Measurements from ENCODE around the gene IGFBP5. TPM values are rescaled to one million over a fixed set of nuclear protein-coding genes. Genes with fewer than 3 reads are reported as not detected.

The IGFBP5 gene
- total RNA-seq, 1 donor from 2014 or later: 497 TPM

- DNase-seq (ENCODE audit: low spot score): peak; percentile 86
These were observed 20.1 kb upstream of the IGFBP5 start for GRCh38 chr2:216715402-216715974.

GRCh38 chr2:216714376-216714775, 19.0 kb upstream of the IGFBP5 start:
- DNase-seq (ENCODE audit: low spot score): peak; percentile 43

DNA sequence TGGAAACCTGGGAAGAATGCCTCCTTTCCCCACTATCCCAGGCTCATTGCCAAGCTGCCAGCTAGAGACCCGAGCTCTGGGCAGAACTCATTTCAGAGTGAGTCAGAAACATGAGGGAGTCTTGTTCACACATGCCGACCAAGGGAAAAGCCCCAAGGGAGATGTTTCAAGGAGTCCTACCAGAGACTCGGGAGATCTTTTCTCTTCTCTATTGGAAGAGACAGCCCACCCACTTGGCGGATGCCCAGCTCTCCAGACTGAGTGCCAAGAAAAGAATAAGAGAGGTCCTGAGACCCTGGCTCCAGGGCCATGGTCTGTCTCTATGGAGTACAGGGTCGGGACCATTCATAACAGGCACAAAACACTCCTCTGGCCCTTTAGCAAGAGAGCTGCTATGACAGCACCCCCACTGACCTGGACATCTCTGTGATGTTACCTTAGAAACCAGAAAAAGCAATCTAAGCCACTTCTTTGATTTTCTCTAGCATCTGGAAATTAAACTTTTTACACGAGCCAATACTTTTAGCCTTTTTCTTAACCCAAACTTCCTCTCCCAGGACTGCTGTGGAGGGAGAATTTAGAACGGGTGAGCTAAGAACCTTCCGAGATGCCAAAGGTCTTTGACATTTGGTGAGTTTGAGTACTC, 18.5 kb upstream of the IGFBP5 start:
- peak; percentile 85 for DNase-seq (ENCODE audit: low spot score)

DNA sequence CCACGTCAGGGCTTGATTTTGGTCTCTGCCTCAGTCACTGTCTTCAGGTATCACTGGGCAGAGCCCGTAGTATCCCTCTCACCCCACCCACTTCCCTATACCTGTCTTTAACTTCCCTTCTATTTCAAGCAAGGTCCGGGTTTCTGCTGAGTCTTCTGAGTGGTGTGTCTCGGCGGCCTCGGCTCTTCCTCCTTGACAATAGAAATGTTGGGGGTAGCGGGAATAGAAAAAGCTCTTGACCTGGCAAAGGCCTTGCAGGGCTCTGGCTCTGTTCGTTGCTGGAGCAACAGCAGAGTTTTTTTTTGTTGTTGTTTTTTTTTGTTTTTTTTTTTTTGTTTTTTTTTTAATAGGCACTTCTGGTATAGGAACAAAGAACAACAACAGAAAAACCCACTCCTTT, 16.0 kb upstream of the IGFBP5 start:
- DNase-seq (ENCODE audit: low spot score): no peak

DNA sequence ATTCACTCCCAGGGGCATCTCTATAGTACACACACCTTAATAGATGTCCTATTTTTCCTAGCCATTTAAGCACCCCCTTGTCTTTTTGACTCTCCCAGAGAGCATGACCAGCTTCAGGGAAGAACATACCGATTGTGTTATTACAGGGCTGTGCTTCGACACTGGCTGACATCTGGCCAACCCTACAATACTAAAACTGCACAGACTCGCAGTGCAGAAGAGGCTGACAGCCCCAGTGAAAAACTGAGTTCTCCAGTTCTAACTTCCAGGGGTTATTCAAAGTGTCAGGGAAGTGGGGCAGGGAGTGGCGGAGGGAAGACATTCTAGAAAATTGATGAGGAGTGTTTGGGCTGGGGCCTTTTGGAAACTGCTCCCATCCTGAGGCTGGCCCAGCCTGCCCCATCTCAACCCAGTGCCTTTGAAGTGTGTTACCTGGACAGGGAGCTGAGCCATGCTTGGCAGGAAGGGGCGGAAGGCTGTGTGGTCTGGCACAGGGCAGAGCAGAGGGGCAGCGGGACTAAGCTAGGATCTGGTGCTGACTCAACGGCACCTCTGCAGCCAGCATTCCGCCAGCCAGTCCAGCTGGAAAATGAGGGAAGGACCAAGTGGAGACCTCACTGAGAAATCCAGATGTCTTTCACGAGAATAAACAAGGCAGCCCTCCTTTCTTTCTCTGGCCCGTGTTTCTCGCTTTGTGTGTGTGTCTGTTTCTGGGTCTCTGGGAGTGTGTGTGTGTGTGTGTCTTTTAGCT, 15.4 kb upstream of the IGFBP5 start:
- no peak for DNase-seq (ENCODE audit: low spot score)

DNA sequence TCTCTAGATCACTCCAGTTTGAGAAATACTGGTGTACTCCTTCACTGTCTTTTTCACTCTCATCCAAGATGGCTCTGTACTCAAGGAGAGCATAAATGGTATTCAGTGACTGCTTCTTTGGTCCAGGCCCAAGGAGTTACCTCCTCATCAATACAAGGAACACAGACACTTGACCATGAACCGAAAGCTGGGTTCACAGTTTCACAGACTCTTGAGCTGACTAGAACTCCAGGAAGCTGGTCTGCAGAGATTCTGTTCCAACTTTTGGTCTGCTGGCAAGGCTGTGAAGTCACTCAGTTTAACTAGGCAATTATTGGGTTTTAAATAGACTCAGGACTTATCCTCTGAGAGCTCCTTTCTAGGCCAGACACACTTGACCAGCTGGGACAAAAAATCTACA, 7.4 kb upstream of the IGFBP5 start:
- no peak for DNase-seq (ENCODE audit: low spot score)

DNA sequence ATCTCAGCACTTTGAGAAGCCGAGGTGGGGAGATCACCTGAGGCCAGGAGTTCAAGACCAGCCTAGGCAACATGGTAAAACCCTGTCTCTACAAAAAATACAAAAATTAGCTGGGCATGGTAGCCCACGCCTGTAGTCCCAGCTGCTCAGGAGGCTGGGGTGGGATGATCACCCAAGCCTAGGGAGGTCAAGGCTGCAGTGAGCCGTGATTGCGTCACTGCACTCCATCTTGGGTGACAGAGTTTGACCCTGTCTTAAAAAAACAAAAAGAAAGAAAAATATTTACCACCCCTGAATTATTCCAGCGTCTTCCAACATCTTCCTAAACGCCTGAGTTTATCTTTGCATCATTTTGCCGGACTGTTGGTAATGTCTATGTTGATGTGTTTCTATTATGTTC, 6.2 kb upstream of the IGFBP5 start:
- DNase-seq (ENCODE audit: low spot score): peak; percentile 18

DNA sequence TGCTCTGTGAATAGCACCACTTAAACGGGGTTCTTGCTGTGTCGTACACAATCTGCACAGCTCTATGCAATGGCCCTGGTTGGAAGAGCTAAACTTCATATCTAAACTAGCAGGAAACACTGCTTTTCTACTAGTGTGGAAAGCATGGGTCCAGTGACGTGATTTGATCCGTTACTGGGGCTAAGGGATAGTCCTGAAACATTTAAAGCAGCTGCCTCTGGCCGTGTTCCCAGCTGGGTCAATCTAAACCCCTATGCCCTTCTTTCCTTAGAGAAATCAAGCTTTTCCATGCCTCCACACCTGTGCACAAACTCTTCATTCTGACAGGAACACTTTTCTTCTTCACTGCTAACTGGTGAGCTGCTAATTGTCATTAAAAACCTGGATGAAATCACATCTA, 5.4 kb upstream of the IGFBP5 start:
- DNase-seq (ENCODE audit: low spot score): no peak

DNA sequence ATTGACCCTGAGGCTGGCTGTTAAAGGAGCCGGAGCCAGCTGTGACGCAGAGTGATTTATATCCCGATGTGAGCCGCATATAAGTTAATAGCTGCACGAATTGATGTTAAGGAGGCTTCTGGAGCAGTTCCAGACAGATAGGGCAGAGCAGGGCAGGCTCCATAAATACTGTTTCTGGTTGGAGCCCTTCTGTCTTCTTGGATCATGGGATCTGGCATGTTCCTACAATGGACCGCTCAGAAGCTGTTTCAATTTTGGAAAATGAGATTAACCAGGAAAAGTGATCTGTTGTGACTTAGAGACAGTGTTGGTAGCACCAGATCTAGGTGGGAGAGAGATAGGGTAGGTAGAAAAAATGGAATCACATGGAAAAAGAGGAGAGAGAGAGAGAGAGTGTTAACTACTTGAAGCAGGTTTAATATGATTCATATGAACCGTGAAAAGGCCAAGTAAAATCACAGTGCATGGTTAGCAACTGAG, 4.8 kb upstream of the IGFBP5 start:
- no peak for DNase-seq (ENCODE audit: low spot score)

DNA sequence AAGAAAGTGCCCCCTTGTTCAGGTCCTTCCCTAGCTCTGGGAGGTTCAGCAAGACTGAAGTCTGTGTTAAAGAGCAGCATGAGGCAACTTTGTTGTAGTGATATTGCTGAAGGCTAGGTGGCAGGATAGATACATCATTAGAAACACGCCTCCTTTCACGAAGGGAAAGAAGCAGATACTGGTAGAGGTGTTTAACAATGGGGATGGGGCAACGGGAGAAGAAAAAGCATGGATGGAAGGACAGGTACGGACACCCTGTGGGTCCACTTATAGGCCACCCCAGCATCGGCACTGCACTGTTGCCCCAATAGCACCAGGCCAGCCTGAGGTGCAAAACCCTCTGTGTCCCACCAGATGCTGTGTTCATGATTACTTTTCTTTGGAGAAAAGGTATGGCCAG, 3.5 kb upstream of the IGFBP5 start:
- DNase-seq (ENCODE audit: low spot score): no peak

DNA sequence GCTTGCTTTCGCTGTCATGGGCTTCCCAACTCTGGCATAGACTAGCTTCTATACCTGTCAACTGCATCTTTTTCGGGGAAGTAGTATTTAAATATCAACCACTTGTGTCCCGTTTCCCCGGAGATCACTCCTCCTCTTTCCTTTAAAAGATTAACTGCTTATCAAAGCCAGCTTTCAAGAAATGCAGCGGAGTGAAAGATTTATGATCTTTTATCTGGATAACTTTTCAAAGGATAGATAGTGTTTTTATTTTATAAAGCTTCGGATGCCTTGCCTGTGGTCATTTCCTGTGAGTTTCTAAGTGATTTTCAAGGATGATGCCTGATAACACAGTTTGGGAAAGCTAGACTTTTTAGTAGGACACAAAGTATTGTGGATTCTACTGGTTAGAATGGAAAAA, 2.9 kb upstream of the IGFBP5 start:
- DNase-seq (ENCODE audit: low spot score): no peak

DNA sequence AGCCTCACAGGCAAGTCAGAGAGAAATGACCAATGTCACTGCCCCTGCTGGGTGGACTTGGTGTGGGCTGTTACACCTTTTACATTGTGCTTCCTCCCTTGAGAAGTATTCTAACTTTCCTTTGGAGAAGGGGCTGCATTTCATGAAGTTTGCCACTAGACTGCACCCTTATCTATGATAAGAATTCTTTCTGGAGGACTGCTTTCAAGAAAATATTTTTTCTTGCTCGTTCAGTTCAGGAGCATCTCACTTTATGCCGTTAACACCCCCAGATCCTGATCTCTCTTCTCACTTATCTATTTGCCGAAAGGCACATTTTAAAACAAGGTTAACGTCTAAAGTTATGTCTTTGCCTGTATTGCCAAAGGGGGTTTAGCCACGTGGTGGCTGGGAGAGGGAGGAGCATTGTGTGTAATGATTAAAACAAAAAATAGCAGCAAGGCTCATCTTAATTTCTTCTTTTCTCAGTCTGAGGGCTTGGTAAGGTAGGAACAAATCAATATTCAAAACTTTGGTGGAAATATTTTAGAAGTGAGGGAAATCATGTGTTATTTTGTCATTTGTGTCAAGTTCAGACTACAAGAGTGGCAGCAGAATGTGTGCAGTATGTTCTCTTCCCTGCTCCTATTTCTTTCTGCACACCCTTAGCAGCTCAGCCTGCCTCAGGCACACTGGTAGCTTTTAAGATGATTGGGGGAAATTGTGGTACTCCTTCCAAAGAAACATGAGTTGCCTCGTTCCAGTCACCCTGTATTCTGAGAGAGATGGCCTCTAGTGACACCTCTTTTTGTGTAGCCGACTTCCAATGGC, 1.6 kb upstream of the IGFBP5 start:
- no peak for DNase-seq (ENCODE audit: low spot score)

DNA sequence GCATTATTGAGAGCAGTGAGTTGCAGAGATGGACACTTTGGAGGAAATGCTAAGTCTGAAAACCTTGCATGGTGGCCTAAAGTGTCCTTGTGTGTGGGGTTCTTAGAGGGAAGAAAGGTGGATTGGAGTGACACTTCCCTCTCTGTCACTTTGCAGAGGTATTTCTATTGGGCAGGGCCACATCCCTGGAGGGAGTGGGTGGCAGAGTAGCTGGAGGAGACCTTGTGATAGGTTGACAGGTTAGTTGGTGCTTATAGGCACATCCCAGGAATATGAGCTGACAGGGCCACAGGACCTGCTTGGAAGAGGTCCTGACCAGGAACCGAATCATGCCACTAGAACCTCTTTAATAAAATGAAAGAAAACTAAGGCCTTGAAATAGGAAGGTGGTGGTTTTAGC, 972 bp upstream of the IGFBP5 start:
- DNase-seq (ENCODE audit: low spot score): no peak

GRCh38 chr2:216694826-216695217, 527 bp downstream of the IGFBP5 start:
- DNase-seq (ENCODE audit: low spot score): no peak

DNA sequence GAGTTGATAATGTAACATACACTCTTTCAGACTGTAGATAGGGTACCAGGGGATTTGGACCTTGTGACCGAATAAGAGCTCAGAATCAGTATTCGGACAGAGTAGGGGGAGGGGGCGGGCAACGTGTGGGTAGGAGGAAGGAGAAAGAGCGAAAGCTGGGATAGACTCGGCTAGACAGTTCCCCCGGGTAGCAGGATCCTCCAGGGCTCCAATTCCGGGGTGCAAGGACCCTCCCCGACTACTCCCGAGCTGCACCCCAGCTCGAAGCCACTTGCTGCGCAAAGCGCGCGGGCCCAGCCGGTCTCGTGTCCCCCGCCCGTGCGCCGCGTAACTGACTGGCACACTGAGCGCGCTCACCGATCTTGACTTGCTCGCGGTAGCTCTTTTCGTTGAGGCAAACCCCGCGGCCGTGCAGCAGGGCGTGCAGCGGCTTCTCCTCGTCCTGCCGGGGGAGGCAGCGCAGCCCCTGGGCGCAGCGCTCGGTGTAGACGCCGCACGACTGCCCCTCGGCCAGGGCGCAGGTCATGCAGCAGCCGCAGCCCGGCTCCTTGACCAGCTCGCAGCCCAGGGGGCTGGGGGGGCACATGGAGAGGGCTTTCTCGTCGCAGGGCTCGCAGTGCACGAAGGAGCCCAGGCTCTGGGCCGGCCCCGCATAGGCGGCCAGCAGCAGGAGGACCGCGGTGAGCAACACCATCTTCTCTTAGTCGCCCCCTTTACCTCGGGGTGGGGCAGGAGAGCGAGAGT, 1.1 kb downstream of the IGFBP5 start:
- no peak for DNase-seq (ENCODE audit: low spot score)

DNA sequence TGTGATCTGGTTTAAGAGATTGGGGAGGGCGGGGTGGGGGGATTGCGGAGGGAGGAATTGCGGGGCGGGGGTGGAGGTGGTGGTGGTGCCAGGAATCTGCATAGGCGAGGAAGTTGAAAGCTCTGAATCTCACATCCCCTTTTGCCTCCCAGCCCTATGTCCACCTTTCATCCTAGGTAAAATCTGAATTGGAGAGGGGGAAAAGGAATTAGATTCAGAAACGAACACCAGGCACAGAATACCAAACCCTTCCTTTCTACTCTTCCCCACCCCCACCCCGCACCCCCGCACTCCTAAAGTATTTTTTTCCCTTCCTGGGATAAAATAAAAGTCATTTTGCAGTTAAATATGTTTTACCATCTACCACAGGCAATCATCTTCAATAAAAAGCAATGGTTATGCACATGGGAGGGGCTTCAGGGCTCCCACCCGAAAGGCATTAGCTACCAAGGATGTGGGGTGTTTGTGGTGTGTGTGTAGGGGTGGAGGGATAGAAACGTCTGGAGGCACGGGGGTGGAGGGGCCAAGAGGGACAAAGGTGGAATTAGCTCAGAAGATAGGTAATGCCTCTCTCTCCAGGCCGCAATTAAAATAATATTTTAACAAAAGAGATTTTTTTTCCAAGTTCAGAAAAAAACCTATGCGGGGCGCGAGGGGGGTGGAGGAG, 1.8 kb downstream of the IGFBP5 start:
- DNase-seq (ENCODE audit: low spot score): no peak

DNA sequence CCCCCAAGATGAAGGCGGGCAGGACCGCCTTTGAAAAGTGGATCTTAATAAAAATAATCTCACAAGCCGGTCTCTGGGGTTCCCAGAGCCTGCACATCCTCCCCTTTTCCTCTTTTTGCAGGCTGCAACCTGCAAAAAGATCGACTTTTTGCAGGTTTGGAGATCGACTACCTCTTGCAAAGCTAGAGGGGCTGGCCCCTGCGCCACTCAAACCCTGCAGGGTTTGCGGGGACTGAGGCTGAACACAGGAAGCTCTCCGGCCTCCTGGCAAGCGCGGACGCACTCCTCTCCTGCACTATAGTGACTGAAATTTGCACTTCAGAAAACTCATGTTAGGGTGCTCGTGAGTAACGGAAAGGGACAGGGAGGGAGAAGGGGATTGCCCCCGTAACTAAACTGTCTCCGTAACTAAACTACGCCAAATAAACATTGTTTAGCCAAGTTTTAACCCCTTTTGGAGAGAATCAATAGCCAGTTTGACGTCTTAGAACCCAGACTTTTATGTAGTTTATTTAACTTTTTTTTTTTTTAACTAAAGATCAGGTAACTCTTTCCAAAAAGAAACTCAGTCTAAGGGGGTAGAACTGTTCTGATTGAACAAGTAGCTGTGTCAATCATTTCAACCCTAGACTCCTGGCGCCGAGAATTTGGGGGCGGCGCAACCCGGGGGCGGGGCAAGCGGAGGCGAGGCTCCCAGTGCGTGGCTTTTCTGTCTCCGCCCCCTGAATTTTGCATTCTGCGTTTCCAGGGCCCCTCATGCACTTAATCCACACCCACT, 2.5 kb downstream of the IGFBP5 start:
- DNase-seq (ENCODE audit: low spot score): no peak

- DNase-seq (ENCODE audit: low spot score): no peak
These were observed 4.3 kb downstream of the IGFBP5 start for GRCh38 chr2:216690853-216691741.

DNA sequence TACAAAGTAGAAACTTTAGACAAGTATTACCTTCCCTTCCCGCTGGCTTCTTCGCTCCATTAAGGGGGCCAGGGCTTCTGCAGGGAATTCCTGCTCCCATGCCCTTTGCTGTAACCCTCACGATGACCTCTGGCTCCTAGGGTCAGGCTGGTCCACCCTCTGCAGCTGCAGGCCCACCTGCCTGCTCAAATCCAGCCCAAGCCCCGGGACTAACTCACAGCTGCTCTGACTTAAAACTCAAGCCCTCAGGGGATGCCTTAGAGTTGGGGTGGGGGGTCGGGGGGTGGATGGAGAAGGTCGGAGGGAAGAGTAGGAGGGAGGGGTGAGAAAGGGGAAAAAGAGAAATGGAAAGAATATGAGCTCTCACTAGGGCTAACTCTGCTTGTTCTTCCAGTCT, 4.9 kb downstream of the IGFBP5 start:
- no peak for DNase-seq (ENCODE audit: low spot score)
